ENCODE data around the gene SIRPB1.
"Not testable (repeated sequence)": the region's sequence is repeated elsewhere in the genome, so short reads cannot be mapped to it uniquely, and the experiment has no call there.

SIRPB1 gene

GRCh38 chr20:1636621-1637020 lies 16.8 kb upstream of the SIRPB1 start:
- no peak for DNase-seq (ENCODE audit: low read depth)

- DNase-seq (ENCODE audit: low read depth): no peak
Observed at GRCh38 chr20:1635291-1635979, 15.6 kb upstream of the SIRPB1 start.

- DNase-seq (ENCODE audit: low read depth): no peak
Observed at GRCh38 chr20:1633535-1633934, 13.7 kb upstream of the SIRPB1 start.

- peak; percentile 39 for DNase-seq (ENCODE audit: low read depth)
Observed at GRCh38 chr20:1632178-1632577, 12.4 kb upstream of the SIRPB1 start.

GRCh38 chr20:1631309-1632151 lies 11.7 kb upstream of the SIRPB1 start:
- DNase-seq (ENCODE audit: low read depth): no peak

GRCh38 chr20:1630186-1630585 lies 10.4 kb upstream of the SIRPB1 start:
- no peak for DNase-seq (ENCODE audit: low read depth)

GRCh38 chr20:1629321-1629720 lies 9.5 kb upstream of the SIRPB1 start:
- DNase-seq (ENCODE audit: low read depth): no peak

- no peak for DNase-seq (ENCODE audit: low read depth)
Observed at GRCh38 chr20:1628621-1629020, 8.8 kb upstream of the SIRPB1 start.

- DNase-seq (ENCODE audit: low read depth): no peak
Observed at GRCh38 chr20:1627200-1627550, 7.4 kb upstream of the SIRPB1 start.

- DNase-seq (ENCODE audit: low read depth): no peak
Observed at GRCh38 chr20:1626528-1627199, 6.9 kb upstream of the SIRPB1 start.

- DNase-seq (ENCODE audit: low read depth): no peak
Observed at GRCh38 chr20:1625083-1625690, 5.4 kb upstream of the SIRPB1 start.

GRCh38 chr20:1623501-1624205 lies 3.8 kb upstream of the SIRPB1 start:
- no peak for DNase-seq (ENCODE audit: low read depth)

GRCh38 chr20:1622450-1622849 lies 2.6 kb upstream of the SIRPB1 start:
- no peak for DNase-seq (ENCODE audit: low read depth)

GRCh38 chr20:1621316-1621715 lies 1.5 kb upstream of the SIRPB1 start:
- no peak for DNase-seq (ENCODE audit: low read depth)

GRCh38 chr20:1618954-1619540 lies 762 bp downstream of the SIRPB1 start:
- no peak for DNase-seq (ENCODE audit: low read depth)

GRCh38 chr20:1618479-1618878 lies 1.3 kb downstream of the SIRPB1 start:
- DNase-seq (ENCODE audit: low read depth): no peak

- DNase-seq (ENCODE audit: low read depth): no peak
Observed at GRCh38 chr20:1616858-1617434, 2.9 kb downstream of the SIRPB1 start.

GRCh38 chr20:1610404-1610803 lies 9.4 kb downstream of the SIRPB1 start:
- not testable (repeated sequence) for DNase-seq (ENCODE audit: low read depth)

GRCh38 chr20:1608678-1609347 lies 11.0 kb downstream of the SIRPB1 start:
- not testable (repeated sequence) for DNase-seq (ENCODE audit: low read depth)

- no peak for DNase-seq (ENCODE audit: low read depth)
Observed at GRCh38 chr20:1600736-1601135, 19.1 kb downstream of the SIRPB1 start.

- DNase-seq (ENCODE audit: low read depth): no peak
Observed at GRCh38 chr20:1595333-1595732, 24.5 kb downstream of the SIRPB1 start.

Data from stimulated activated CD4-positive, alpha-beta T cell treated with anti-CD3 and anti-CD28 coated beads, Interleukin-2, amount 100 ng/mL, for 4 hours (primary cell).